GM12878 (cell line): ENCODE results near the gene TTC33. TPM values are rescaled to one million over a fixed set of nuclear protein-coding genes. Genes with fewer than 3 reads are reported as not detected.
"Not testable (repeated sequence)": the region's sequence is repeated elsewhere in the genome, so short reads cannot be mapped to it uniquely, and the experiment has no call there.

Experiments
- ATAC-seq: fragments of 200-7000 bp; cut with Tn5 transposase; 3 replicates; pipeline ENCODE4 v1.9.1; 2020; ENCODE audit warnings: mild to moderate bottlenecking, moderate library complexity
- BruUV-seq: library from RNA; stranded (reverse); fragments of 400-500 nt; replicated peaks from 2 replicates; lab custom pipeline; 2021; lab: Mats Ljungman, UMichigan
- CTCF ChIA-PET: fragments of 300-600 bp; sonication (Branson Sonifier 250); formaldehyde crosslinking; extraction: SDS; loops from one replicate; lab custom pipeline; 2021; ENCODE audit warnings: inconsistent platforms; lab: Yijun Ruan, JAX
- POLR2A ChIA-PET: fragments of 350-600 bp; formaldehyde crosslinking; extraction: SDS; loops from one replicate; lab custom pipeline; 2021; ENCODE audit warnings: inconsistent platforms; lab: Charles Lee
- RAD21 ChIA-PET: fragments of 300-600 bp; sonication (Branson Sonifier 250); formaldehyde crosslinking; loops from one replicate; lab custom pipeline; 2023; ENCODE audit warnings: antibody characterized with exemption; ENCODE audit not compliant: unreplicated experiment; lab: Charles Lee
- SMC1A ChIA-PET: fragments of 300-600 bp; sonication (Branson Sonifier 250); formaldehyde crosslinking; loops from one replicate; lab custom pipeline; 2023; ENCODE audit not compliant: unreplicated experiment, uncharacterized antibody; lab: Charles Lee
- DNase-seq: peaks from one replicate; pipeline ENCODE4 v3.0.0-alpha.2; 2011; ENCODE audit warnings: low read depth, low spot score
- FAIRE-seq: peaks from 3 replicates; lab custom pipeline; 2011; peaks lifted over from hg19 to GRCh38; lab: Jason Lieb, UNC
- H2AFZ ChIP-seq: 2 replicates; pipeline ENCODE4 v1.6.0; 2011; ENCODE audit warnings: low read depth, low read length, control low read depth; ENCODE audit not compliant: control insufficient read depth
- H3K27ac ChIP-seq: 2 replicates; pipeline ENCODE4 v1.5.1; 2011; ENCODE audit warnings: control low read depth; ENCODE audit not compliant: control insufficient read depth, insufficient read depth
- H3K27me3 ChIP-seq, 2 experiments: replicated peaks in 1 of 2; 2 replicates each; pipeline versions ENCODE4 v1.6.0 to v1.6.1; 2011; ENCODE audit warnings: low read length in 1 of 2; ENCODE audit not compliant: control insufficient read depth in 2 of 2, insufficient read depth in 2 of 2
- H3K36me3 ChIP-seq, 2 experiments: 2 replicates each; pipeline ENCODE4 v1.5.1; 2011; ENCODE audit warnings: low read length in 1 of 2; ENCODE audit not compliant: control insufficient read depth in 2 of 2, insufficient read depth in 2 of 2
- H3K4me1 ChIP-seq: 2 replicates; pipeline ENCODE4 v1.6.1; 2011; ENCODE audit warnings: mild to moderate bottlenecking, low read length, moderate library complexity, mixed read lengths; ENCODE audit not compliant: control insufficient read depth, insufficient read depth
- H3K4me2 ChIP-seq: 2 replicates; pipeline ENCODE4 v1.6.0; 2011; ENCODE audit warnings: control low read depth; ENCODE audit not compliant: control insufficient read depth, insufficient read depth
- H3K4me3 ChIP-seq: fragments of 200-600 bp; sonication (generic); 2 replicates; pipeline ENCODE4 v1.5.1; 2016
- H3K79me2 ChIP-seq: 2 replicates; pipeline ENCODE4 v1.6.0; 2011; ENCODE audit warnings: low read length; ENCODE audit not compliant: control insufficient read depth, insufficient read depth
- H3K9ac ChIP-seq: 2 replicates; pipeline ENCODE4 v1.8.0; 2011; ENCODE audit warnings: low read length, control low read depth, mixed read lengths; ENCODE audit not compliant: control insufficient read depth, insufficient read depth
- H3K9me3 ChIP-seq: replicated peaks from 3 replicates; pipeline ENCODE4 v1.5.1; 2011; ENCODE audit warnings: mild to moderate bottlenecking, low read length; ENCODE audit not compliant: control insufficient read depth, insufficient read depth
- H4K20me1 ChIP-seq: 2 replicates; pipeline ENCODE4 v1.6.0; 2011; ENCODE audit not compliant: control insufficient read depth, insufficient read depth
- BACH1 ChIP-seq: fragments of 450-650 bp; IDR thresholded peaks from 2 replicates; pipeline ENCODE4 v1.6.1; 2017; ENCODE audit warnings: mild to moderate bottlenecking, borderline replicate concordance
- NRF1 ChIP-seq: conservative IDR thresholded peaks from 2 replicates; pipeline ENCODE4 v1.6.1; 2011; ENCODE audit warnings: mild to moderate bottlenecking, low read depth, low read length, improper control_type of control experiment
- RBBP5 ChIP-seq: fragments of 200-600 bp; sonication (generic); conservative IDR thresholded peaks from 2 replicates; pipeline ENCODE4 v1.6.1; 2016
- ZZZ3 ChIP-seq: IDR thresholded peaks from 2 replicates; pipeline ENCODE4 v1.6.1; 2011; ENCODE audit warnings: low read depth; ENCODE audit not compliant: control insufficient read depth, insufficient read length
- WGBS: methylation state at CpG from one replicate; pipeline ENCODE4 v1.1.6; 2016; ENCODE audit warnings: low lambda C conversion rate; ENCODE audit not compliant: insufficient replicate concordance, insufficient coverage; ENCODE audit errors: missing lambda C conversion rate; 5-methylcytosine and 5-hydroxymethylcytosine counted together
- in situ Hi-C: fragments of 300-500 bp; cut with MboI; formaldehyde crosslinking; loops from 9 replicates; pipeline ENCODE4 v1.14.3; 2018; ENCODE audit warnings: mixed read lengths
- intact Hi-C: fragments of 100-400 bp; cut with micrococcal nuclease; formaldehyde crosslinking; loops from one replicate; pipeline ENCODE4 v1.14.2; 2022; ENCODE audit not compliant: unreplicated experiment
- polyA plus RNA-seq, 11 experiments: library from polyadenylated mRNA; depleted of rRNA in 4 of 11; unstranded in 6 of 11; stranded (reverse) in 5 of 11; fragments of >200 nt; fragmentation: Nextera tagmentation in 4 of 11; fragmentation: Illumina TruSeq in 1 of 11; extraction: Ambion mirVana in 4 of 11; extraction: Trizol in 1 of 11; gene quantifications; 1 replicate in 1 of 11; 2 replicates in 10 of 11; pipeline versions ENCODE4 v1.2.1 to v1.2.3, GENCODE V29; 2011 to 2016; ENCODE audit warnings: inconsistent platforms in 2 of 11, missing spikeins in 2 of 11, low read depth in 1 of 11
- total RNA-seq, 4 experiments: library from RNA; depleted of rRNA in 3 of 4; stranded (reverse); fragments of >200 nt in 3 of 4; fragmentation: Illumina TruSeq in 1 of 4; extraction: Trizol in 1 of 4; gene quantifications; 2 replicates each; pipeline versions ENCODE4 v1.2.1 to v1.2.3, GENCODE V29; 2013 to 2021
- TF ChIP-seq, protein P1 (sequence below): fragments of 450-650 bp; formaldehyde crosslinking; IDR thresholded peaks from 2 replicates; pipeline ENCODE4 v1.4.0; 2020; ENCODE audit warnings: mild to moderate bottlenecking, moderate library complexity
- TF ChIP-seq, protein P2 (sequence below): IDR thresholded peaks from 2 replicates; pipeline ENCODE4 v1.6.1; 2012; ENCODE audit warnings: low read length, inconsistent platforms

Gene TTC33
- total and polyA plus RNA-seq, 10 of the 15 experiments (the other 5 are each of a cell fraction or from before 2014, with no cell fraction given) = 7.9 to 22.3 (median 14.6) TPM

DNA sequence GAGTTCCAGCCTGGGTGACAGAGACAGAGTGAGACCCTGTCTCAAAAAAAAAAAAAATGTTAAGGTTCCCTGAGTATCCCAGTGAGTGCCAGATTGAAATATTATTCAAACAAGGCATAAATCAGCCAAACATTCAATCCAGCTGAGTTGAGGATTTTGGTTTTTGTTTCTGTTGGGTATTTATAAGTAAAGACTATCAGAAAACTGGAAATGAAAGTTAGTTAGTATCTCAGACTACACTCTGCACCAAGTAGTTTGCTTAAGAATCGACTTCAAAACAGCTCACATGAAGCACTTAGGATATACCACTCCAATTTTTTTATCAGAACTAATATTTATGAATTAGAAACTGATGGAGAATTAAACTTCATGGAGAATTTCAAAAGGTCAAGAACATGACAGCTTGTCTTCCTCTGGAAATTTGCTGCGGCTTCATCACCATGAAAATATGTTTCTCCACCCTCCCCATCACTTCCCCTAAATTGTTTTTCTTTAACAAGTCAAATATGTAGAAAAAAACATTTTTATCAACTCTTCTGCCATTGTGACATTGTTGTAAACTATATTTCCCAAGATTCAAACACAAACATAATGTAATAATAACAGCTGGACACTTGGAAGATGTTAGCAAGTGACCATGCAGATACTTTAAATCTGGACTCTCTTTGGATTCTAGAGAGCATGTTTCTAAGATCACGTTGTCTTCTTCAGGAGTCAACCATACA is 186.1 kb downstream of the TTC33 start (continued):
- TF ChIP-seq, protein P1, sequence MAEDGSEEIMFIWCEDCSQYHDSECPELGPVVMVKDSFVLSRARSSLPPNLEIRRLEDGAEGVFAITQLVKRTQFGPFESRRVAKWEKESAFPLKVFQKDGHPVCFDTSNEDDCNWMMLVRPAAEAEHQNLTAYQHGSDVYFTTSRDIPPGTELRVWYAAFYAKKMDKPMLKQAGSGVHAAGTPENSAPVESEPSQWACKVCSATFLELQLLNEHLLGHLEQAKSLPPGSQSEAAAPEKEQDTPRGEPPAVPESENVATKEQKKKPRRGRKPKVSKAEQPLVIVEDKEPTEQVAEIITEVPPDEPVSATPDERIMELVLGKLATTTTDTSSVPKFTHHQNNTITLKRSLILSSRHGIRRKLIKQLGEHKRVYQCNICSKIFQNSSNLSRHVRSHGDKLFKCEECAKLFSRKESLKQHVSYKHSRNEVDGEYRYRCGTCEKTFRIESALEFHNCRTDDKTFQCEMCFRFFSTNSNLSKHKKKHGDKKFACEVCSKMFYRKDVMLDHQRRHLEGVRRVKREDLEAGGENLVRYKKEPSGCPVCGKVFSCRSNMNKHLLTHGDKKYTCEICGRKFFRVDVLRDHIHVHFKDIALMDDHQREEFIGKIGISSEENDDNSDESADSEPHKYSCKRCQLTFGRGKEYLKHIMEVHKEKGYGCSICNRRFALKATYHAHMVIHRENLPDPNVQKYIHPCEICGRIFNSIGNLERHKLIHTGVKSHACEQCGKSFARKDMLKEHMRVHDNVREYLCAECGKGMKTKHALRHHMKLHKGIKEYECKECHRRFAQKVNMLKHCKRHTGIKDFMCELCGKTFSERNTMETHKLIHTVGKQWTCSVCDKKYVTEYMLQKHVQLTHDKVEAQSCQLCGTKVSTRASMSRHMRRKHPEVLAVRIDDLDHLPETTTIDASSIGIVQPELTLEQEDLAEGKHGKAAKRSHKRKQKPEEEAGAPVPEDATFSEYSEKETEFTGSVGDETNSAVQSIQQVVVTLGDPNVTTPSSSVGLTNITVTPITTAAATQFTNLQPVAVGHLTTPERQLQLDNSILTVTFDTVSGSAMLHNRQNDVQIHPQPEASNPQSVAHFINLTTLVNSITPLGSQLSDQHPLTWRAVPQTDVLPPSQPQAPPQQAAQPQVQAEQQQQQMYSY = no peak
- TF ChIP-seq BACH1 (no peak), NRF1 (no peak), ZZZ3 (no peak)
- TF ChIP-seq, protein P2, sequence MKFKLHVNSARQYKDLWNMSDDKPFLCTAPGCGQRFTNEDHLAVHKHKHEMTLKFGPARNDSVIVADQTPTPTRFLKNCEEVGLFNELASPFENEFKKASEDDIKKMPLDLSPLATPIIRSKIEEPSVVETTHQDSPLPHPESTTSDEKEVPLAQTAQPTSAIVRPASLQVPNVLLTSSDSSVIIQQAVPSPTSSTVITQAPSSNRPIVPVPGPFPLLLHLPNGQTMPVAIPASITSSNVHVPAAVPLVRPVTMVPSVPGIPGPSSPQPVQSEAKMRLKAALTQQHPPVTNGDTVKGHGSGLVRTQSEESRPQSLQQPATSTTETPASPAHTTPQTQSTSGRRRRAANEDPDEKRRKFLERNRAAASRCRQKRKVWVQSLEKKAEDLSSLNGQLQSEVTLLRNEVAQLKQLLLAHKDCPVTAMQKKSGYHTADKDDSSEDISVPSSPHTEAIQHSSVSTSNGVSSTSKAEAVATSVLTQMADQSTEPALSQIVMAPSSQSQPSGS = no peak

DNA sequence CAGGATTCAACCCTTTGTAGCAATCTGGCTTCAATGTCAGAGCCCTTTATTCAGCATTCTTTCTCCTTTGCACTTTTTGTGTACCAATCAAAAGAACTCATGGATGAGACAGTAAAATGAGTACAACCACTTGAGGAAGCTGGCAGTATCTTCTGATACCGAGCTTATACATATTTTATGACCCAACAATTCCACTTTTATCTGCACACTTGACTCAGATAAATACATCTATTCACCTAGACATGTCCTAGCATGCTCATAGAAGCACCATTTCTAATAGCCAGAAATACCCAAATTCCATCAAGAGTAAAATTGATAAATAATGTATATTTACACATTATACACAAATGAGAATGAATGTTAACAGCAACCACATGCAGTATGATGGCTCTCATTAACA is 187.2 kb downstream of the TTC33 start:
- H4K20me1 ChIP-seq = no peaks in the 10 kb centered on the region
- in situ Hi-C loops (no loop called here), intact Hi-C loops (no loop called here)
- no peak overlapping the region for H3K9ac ChIP-seq
- ChIA-PET POLR2A (interaction anchor here (0.6 kb wide), 1 partner anchor 108 kb away, joined by 9 read pairs; no protein-coding TSS in a partner anchor), CTCF (interaction anchor here (1.2 kb wide), 1 partner anchor 115 kb away, joined by 3 read pairs; no protein-coding TSS in a partner anchor), SMC1A (interaction anchor here (1.2 to 1.4 kb wide), 2 partner anchors 67 to 113 kb away, joined by 3 to 4 read pairs; no protein-coding TSS in a partner anchor), RAD21 (interaction anchor here (1.3 kb wide), 1 partner anchor 12 kb away, joined by 4 read pairs; no protein-coding TSS in a partner anchor)
- WGBS = 4% methylated on average over 1 of the region's 1 CpG
- H3K9me3 ChIP-seq = no peaks in the 10 kb centered on the region; the same call in 2 of the 3 replicates
- no peaks in the 10 kb centered on the region for H3K36me3 ChIP-seq
- H3K27me3 ChIP-seq = no peaks in the 10 kb centered on the region; a peak in 1 of 4 replicates
- H3K4me2 ChIP-seq = no peak overlapping the region
- no TSS peak for BruUV-seq
- H3K4me3 ChIP-seq = no peak overlapping the region
- peaks cover 14% of the 10 kb centered on the region for H3K4me1 ChIP-seq
- TF ChIP-seq RBBP5 = no peak
- no peak overlapping the region for H2AFZ ChIP-seq
- no peak overlapping the region for H3K27ac ChIP-seq
- DNase-seq (no peak), ATAC-seq (no peak), FAIRE-seq (no peak)
- H3K79me2 ChIP-seq = no peaks in the 10 kb centered on the region

DNA sequence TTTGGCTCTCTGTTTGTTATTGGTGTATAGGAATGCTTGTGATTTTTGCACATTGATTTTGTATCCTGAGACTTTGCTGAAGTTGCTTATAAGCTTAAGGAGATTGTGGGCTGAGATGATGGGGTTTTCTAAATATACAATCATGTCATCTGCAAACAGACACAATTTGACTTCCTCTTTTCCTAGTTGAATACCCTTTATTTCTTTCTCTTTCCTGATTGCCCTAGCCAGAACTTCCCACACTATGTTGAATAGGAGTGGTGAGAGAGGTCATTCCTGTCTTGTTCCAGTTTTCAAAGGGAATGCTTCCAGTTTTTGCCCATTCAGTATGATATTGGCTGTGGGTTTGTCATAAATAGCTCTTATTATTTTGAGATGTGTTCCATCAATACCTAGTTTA is 192.6 kb downstream of the TTC33 start:
- H3K27me3 ChIP-seq, in situ Hi-C loops, H2AFZ ChIP-seq, H3K79me2 ChIP-seq, POLR2A ChIA-PET, RAD21 ChIA-PET, BruUV-seq, H3K9me3 ChIP-seq, ATAC-seq, intact Hi-C loops, H3K4me2 ChIP-seq, H3K27ac ChIP-seq, H3K36me3 ChIP-seq, H3K9ac ChIP-seq, H3K4me1 ChIP-seq, FAIRE-seq, CTCF ChIA-PET, DNase-seq, H3K4me3 ChIP-seq, H4K20me1 ChIP-seq: not testable (repeated sequence)
- SMC1A ChIA-PET = interaction anchor here (0.9 kb wide), 1 partner anchor 14 kb away, joined by 3 read pairs; no protein-coding TSS in a partner anchor
